ENCODE data around the gene LAMTOR5.
A peak's percentile ranks its signal among the peaks of the same experiment; 100 is the strongest.
"Not testable (repeated sequence)": the region's sequence is repeated elsewhere in the genome, so short reads cannot be mapped to it uniquely, and the experiment has no call there.

The LAMTOR5 gene

DNA sequence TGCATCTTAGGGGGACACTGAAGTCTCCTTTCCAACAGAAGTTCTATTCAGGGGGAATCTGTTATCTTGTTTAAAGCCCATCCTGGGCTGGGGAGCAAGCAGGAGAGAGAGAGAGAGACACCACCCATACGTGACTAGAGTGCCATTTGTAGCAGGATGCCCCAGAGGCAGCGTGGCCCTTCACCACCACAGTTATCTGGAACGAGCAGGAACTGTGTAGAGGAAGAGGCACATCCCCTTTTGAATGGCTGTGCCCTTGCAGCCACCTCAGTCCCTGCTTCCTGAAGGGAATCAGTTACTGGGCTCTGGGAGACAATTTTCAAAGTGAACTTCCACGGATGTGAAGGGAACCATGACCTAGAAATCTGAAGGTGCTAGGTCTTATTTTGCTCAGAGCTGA is 19.4 kb upstream of the LAMTOR5 start:
- DNase-seq (ENCODE audit: low spot score): no peak

DNA sequence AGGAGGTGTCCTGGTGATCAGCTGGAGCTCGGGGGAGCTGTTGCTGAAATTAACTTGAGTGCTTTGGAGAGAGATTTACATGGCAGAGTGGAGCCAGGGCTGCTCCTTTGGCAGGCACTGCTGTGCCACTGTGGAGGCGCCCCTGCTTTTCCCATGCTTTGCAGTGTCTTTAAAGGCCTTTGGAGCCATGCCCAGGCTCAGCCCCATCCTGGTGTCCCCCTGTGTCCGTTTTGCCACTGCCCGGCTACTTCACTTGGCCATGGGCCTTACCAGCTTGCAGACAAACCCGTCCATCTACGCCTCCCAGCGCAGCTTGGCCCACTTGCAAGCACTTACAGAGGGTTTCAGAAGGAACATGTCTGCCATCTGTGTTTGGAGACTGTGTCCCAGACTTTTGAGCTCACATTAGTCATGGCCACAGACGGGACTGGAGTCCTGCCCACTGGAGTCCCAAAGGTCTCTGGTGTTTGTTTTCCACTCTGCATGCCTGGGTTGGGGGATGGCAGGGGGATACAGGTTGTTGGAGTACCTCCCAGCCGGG is 18.2 kb upstream of the LAMTOR5 start:
- DNase-seq (ENCODE audit: low spot score): no peak

DNA sequence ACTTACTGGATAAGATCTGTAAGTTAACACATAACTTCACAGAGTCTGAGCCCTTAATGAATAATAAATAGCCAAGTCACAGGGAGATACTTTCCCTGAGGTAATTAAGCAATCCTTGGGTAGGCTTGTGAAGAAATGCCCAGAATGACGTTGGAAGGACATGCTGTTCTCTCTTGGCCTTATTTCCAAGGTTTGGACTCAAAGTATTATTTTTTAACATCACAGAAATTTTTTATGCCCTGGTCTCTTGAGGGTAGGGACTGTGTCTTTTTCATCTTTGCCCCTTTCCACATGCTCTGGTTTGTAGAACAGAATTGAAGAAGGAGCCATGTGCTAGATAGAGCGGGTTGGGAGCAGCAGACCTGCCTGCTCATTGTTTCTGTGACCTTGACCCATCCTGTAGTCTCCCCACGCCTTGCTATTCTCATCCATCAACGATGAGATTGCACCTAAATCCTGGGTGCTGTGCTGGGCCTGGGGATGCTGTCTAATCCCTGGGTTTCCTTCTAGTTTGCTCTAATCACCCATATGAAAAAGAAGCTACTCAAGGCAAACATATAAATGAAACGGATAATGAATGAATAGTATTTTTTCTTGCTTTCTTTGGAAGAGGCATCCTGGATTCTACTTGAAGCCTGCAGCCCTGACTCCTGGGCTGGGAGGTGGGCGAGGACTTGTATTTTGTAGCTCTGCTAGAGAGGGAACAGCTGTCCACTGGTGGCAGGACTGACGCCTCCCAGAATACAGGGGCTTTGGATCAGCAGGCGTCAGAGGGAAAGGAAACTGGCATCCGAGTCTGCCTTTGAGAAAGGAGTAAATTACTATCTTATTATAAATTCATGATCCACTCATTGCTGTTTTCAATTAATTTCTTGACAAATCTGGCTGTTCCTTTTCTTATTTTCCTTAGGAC is 17.5 kb upstream of the LAMTOR5 start:
- no peak for DNase-seq (ENCODE audit: low spot score)

DNA sequence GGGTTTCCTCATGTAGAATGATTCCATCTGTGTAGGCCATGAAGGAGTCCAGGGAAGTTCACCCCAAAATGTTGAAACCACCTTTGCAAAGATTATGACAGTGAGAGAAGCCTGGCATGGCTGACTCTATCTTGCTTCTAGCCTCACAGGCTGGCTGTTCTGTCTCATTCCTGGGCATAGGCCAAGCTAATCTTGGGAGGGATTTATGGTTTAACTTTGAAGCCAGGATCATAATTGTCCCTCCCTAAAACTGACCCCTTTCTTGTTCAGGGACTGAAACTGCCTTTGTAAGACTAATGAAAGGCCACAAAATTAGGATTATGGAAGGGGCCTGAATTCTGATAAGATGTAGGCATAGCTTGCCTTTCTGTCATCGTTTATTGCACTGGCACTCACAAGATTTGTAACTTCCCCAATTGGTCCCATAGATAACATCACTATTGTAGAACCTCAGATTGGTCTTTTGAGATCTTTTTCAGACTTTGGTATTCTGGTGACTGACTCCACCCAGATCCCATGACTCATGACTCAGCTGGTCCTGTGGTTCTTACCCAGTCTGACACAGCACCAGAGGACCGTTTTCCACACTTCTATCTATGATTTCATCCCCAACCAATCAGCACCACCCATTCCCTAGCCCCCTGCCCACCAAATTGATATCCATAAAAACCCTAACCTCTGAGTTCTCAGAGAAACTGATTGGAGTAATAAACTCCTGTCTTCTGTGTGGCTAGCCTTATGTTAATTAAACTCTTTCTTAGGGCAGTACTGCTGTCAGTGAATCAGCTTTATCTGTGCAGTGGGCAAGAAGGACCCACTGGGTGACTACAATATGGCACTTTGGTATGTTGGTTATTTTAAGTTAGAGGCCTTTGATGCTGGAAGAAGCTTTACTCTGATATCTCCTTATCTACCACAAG is 13.6 kb upstream of the LAMTOR5 start:
- no peak for DNase-seq (ENCODE audit: low spot score)

DNA sequence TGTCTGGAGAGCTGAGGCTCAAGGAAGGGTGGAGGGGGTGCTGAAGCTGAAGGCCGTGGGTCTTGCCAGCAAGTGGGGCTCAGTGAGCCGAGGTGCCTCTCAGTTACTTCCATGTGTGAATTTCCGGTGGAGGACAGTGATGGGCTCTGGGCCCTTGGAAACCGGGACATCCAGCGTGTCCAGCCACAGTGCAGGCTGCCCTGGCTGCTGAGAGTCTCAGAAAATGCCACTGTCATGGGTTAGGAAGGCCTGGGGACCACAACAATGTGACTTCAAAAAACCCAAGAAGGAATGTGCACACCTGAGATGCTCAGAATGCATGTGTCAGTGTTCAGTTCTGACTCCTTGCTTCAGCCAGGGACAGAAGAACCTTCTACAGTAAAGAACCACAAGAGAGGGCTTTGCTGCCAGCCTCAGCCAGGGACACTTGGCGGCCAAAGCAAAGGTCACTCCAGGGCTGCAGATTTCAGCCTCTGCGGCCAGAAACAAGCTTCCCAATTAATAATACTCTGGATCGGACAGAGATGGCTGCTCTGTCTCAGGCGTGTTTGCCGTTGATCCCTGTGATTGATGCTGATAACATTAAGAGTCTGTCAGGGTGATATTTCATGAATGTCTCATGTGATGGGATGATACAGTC is 12.6 kb upstream of the LAMTOR5 start:
- DNase-seq (ENCODE audit: low spot score): no peak

DNA sequence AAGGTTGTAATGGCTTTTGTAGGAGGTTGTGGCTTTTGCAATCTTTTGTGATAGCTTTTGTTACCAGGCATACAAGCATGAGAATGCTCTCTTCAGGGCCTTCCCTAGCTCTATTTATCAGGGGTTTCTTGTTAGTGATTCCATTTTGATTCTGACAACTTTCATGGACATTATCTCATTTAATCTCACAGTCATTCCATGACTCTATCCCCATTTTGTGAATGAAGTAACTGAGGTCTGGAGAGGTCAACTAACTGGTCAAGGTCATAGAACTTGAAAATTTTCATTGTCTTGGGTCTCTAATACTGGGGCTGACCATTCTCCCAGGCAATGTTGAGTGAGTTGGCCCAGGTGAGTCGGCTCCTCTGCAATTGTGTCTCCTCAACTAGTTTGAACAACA is 11.2 kb upstream of the LAMTOR5 start:
- no peak for DNase-seq (ENCODE audit: low spot score)

DNA sequence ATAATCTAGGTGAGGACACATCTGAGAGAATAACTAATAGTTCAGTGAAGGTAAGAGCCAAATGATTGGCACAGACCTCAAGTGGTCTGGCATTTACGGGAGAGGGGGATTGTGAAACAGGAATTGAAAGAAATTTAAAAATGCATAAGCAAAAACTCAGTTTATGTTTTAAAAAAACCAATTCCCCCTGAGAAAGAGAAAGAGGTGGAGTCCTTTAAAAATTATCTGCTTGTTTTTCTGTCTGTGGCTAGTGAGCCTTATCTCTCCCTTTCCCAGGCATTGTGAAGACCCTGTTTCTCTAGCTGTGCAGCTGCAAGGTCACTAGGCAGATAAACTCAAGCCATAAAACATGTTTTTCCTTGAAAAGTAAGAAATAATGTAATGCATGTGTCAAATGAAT is 5.6 kb upstream of the LAMTOR5 start:
- DNase-seq (ENCODE audit: low spot score): not testable (repeated sequence)

DNA sequence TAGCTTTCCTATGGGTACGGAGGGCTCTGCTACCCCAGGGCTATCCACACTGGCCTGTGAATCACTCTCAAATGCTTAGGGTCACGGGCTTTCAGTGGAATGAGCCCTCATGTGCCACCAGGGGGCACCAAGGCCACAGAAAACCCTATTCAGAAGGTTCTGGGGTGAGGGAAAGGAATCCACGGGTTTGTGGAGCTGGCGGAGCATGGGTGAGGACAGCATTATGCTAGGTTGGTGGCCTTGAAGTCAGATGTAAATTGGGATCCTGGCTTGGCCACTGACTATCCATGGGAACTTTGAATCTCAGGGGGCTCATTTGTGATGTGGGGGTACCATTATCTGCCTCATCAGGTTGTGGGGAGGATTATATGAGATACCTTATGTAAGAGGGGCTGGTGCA is 5.1 kb upstream of the LAMTOR5 start:
- peak; percentile 67 for DNase-seq (ENCODE audit: low spot score)

DNA sequence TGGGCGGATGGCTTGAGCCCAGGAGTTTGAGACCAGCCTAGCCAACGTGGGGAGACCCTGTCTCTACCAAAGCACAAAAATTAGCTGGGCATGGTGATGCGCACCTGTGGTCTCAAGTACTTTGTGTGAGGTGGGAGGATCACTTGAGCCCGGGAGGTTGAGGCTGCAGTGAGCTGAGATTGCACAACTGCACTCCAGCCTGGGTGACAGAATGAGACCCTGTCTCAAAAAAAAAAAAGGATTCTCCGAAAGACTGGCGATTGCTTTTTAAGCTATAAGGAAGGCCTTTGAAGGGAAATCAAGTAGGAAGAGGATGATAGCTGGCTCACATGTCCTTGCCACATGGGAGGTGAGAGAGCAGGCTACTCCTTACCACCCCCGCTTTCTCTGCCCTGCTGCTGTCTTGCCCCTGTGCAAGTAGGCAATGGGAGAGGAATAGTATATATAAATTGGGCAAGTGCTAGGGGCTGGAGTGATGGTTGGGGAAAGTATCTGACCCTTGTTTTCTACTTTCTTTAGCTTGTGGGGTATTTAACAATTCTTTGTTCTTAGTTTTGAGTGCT is 3.8 kb upstream of the LAMTOR5 start:
- DNase-seq (ENCODE audit: low spot score): no peak

DNA sequence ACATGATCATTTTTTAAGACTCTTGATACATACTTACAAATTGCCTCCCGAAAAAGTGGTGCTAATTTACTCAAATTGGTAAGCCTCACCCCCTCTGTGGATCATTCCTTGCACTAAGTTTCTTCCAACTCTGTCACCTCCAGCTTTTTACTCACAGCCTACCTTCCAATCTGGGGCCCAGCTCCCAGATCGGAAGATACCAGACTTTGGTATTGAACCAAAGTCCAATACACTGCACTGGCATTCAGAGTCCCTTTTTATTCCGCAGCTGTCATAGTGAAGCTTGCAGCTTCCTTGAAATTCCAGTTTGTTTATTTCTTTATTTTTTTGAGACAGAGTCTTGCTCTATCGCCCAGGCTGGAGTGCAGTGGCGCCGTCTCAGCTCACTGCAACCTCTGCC is 1.8 kb upstream of the LAMTOR5 start:
- no peak for DNase-seq (ENCODE audit: low spot score)

DNA sequence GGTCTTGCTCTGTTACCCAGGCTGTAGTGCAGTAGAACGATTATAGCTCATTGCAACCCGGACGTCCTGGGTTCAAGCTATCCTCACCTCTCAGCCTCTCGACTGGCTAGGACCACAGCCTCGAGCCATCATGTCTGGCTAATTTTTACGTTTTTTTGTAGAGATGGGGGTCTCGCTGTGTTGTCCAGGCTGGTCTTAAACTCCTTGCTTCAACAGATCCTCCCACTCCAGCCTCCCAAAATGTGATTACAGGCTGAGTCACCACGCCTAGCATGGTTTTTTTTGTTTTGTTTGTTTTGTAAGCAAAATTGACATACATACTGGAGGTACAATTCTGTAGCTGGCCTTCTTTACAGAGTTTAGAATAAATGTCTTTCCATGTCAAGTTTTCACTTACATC is 994 bp upstream of the LAMTOR5 start:
- DNase-seq (ENCODE audit: low spot score): no peak

DNA sequence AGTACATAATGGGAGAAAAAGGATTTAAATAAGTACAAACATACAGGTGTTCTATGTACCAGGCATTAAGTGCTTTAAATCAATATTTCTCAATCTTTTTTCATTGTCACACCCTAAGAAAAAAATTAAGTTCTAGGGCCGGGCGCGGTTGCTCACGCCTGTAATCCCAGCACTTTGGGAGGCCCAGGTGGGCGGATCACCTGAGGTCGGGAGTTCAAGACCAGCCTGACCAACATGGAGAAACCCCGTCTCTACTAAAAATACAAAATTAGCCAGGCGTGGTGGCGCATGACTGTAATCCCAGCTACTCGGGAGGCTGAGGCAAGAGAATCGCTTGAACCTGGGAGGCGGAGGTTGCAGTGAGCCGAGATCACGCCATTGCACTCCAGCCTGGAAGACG is 1.1 kb downstream of the LAMTOR5 start:
- DNase-seq (ENCODE audit: low spot score): not testable (repeated sequence)

DNA sequence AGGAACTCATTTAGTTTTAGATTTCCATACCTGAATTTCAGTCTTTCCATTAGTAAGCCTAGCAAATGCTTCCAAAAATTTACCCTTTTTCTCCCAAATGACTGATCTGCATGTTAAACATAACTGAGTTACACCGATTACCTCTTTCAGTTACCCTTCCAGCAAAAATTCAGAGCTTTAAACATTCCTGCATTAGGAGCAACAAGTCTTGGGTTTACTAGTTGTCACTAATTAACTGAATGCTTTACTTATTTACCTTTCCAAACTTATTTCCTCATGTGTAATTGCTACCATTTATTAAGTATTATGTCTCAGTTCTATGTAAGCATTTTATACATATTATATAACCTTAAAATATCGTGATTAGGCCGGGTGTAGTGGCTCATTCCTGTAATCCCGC is 3.1 kb downstream of the LAMTOR5 start:
- no peak for DNase-seq (ENCODE audit: low spot score)

DNA sequence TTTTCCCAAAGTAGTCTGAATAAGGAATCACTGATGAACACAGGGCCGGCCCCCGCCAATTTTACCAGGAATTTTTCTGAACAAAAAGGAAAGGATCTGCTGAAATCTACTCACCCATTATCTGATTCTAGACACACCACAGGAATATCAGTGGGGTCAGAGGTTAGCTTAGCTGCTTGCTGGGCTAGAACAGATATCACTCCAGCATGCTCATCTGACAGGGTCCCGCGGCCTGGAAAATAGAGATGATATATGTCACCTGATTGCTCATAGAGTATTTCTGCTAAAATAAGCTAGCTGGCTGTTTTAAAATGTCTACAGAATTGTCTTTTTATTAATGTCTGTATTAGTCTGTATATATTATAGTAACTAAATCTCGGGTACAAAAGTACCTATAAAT is 3.7 kb downstream of the LAMTOR5 start:
- DNase-seq (ENCODE audit: low spot score): no peak

DNA sequence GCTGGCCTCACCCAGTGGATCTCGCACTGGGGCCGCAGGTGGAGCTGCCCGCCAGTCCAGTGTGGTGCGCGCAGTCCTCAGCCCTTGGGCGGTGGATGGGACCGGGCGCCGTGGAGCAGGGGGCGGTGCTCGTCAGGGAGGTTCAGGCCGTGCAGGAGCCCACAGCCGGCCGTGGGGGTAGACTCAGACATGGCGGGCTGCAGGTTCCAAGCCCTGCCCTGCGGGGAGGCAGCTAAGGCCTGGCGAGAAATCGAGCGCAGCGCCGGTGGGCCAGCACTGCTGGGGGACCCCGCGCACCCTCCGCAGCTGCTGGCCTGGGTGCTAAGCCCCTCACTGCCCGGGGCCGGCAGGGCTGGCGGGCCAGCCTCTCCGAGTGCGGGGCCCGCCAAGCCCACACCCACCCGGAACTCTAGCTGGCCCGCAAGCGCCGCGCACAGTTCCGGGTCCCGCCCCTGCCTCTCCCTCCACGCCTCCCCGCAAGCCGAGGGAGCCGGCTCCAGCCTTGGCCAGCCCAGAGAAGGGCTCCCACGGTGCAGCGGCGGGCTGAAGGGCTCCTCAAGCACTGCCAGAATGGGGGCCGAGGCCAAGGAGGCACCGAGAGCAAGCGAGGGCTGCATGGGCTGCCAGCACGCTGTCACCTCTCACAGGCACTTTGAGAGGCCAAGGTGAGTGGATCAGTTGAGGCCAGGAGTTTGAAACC is 11.1 kb downstream of the LAMTOR5 start:
- not testable (repeated sequence) for DNase-seq (ENCODE audit: low spot score)

DNA sequence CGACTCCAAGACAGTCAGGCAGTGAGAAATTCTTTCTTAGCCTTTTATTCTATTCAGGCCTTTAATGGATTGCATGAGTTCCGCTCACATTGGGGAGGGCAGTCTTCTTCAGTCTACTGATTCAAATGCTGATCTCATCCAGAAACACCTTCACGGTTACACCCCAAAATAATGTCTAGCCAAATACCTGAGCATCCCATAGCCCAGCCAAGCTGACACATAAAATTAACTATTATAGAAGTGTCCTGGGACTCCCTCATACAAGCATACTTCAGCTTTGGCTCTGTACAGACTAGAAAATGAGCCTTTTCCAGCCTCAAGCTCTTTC is 13.0 kb downstream of the LAMTOR5 start:
- no peak for DNase-seq (ENCODE audit: low spot score)

DNA sequence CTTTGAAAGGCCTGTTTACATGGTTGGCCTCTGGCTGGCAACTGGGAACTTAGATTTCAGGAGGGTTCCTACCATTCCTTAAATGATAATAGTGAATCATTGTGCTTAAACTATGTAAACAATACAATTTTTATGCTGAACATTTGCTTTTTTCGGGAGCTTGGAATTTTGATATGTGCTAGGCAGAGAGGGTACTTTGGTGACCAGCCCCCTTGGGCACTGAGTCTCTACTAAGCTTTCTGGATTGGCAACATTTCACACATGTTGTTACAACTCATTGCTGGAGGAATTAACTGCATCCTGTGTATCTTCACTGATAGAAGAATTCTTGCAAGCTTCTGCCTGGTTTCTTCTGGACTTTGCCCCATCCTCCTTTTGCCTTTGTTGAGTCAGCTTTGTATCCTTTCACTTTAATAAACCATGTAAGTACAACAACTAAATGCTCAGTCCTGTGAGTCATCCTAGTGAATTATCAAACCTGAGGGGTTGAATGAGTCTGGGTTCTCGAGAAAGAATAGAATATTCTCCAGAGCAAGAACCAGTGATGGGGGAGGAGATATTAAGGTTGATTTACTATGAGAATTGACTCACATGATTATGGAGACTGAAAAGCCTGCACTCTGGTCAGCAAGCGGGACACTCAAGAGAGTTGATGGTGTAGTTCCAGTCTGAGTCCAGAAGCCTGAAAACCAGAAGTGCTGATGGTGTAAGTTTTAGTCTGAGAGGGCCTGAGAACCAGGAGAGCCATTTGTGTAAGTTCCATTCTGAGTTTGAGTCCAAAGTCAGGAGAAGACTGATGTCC is 13.6 kb downstream of the LAMTOR5 start:
- DNase-seq (ENCODE audit: low spot score): peak; percentile 45

DNA sequence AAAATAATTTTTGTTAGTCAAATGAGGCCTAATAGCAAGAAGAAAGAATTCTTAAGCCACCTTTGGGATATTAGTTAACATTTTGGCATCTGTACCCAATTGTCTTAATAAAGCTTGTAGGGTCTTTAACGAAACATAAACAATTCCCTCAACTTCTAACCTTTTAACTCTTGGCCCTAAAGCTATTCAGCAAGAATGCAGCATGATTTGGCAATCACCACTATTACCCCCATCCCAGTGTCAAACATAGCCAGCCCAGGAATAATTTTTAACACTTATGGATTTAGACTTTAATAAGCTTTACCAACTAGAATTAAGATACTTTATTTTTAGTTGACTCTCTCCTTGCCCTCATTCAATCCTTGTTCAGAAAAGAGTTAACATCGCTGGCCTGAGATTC is 14.2 kb downstream of the LAMTOR5 start:
- DNase-seq (ENCODE audit: low spot score): no peak

DNA sequence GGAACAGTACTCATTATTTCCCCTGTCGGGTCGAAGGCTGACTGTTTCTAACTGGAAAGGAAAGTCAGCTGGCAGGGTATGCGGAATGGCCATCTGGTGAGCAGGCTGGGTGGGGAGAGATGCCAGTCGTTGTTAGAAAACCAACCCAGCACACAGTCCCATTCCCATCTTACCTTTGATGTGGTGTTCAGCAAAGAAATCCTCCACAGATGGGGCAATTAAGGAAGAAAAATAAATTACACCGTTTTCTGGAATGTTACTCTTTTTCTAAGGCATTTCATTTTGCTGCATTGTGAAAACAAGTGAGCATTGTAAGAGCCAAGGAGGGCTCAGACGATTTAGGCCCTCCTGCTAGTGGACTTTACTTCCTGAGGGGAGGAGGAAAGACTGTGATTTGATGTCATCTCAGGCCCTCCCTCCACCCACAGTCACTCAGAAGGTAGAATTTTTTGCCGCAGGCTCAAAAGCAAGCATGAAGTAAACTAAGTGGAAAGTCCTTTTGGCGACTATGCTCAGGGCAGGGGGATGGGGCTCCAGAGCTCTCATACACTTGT is 16.7 kb downstream of the LAMTOR5 start, which contains the start of gene SLC16A4:
Gene SLC16A4 (minus strand): TSS at position 335 of the 554 bp plus-strand sequence. CDS start 1,703 bp downstream, outside the sequence.
- no peak for DNase-seq (ENCODE audit: low spot score)

DNA sequence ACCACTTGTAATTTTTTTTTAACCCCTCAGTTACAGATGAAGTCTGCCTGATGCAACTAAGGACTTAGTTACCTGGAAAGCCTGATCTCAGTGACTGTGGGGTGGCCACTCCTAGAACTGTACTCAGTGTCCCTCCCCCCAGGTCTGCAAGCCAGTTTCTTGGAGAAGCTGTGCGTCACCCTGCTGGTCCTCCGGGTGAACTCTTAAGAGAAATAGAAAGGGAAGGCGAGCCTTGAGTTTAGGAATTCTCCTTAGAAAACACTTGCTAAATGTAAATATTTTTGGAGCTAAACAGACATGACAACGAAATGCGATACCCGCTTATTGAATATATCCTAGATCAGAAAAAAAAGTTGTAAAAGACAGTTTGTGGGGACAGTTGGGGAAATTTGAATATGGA is 17.4 kb downstream of the LAMTOR5 start:
- no peak for DNase-seq (ENCODE audit: low spot score)
